Kidney epithelial cell (primary cell): ENCODE data around the gene AAMDC. TPM values are rescaled to one million over a fixed set of nuclear protein-coding genes. Genes with fewer than 3 reads are reported as not detected.
"Not testable (repeated sequence)": the region's sequence is repeated elsewhere in the genome, so short reads cannot be mapped to it uniquely, and the experiment has no call there.

Source experiments
- DNase-seq: peaks from one replicate; pipeline ENCODE4 v3.0.0-alpha.2; 2010; ENCODE audit warnings: low read depth
- H3K27me3 ChIP-seq: 2 replicates; pipeline ENCODE4 v1.6.0; 2011; ENCODE audit warnings: low read length; ENCODE audit not compliant: control insufficient read depth, insufficient read depth
- H3K36me3 ChIP-seq: 2 replicates; pipeline ENCODE4 v1.5.1; 2011; ENCODE audit warnings: low read length; ENCODE audit not compliant: control insufficient read depth, insufficient read depth
- H3K4me3 ChIP-seq: 2 replicates; pipeline ENCODE4 v1.5.1; 2011; ENCODE audit warnings: low read depth, mild to moderate bottlenecking, control low read depth, low read length
- CTCF ChIP-seq: IDR thresholded peaks from 2 replicates; pipeline ENCODE4 v1.5.1; 2011; ENCODE audit warnings: mild to moderate bottlenecking, moderate library complexity, low read length, control low read depth, inconsistent platforms; ENCODE audit not compliant: insufficient read depth, poor library complexity, severe bottlenecking
- total RNA-seq: library from RNA; depleted of rRNA; stranded (reverse); fragments of >200 nt; gene quantifications from 2 replicates; pipeline ENCODE4 v1.2.3, GENCODE V29; 2015

Gene AAMDC
- total RNA-seq, 1 donor from 2014 or later = 12.4 TPM

- DNase-seq = no peak
- Histone ChIP-seq H3K27me3 (no peaks in the 10 kb centered on the region), H3K4me3 (no peak overlapping the region), H3K36me3 (no peaks in the 10 kb centered on the region)
- no peak for TF ChIP-seq CTCF
Measured at GRCh38 chr11:77854838-77855237, 33.9 kb downstream of the AAMDC start.

- not testable (repeated sequence) for H3K4me3 ChIP-seq, H3K27me3 ChIP-seq, H3K36me3 ChIP-seq, DNase-seq
Measured at GRCh38 chr11:77857906-77858457, 37.0 kb downstream of the AAMDC start.

GRCh38 chr11:77861444-77861843 lies 40.5 kb downstream of the AAMDC start:
- not testable (repeated sequence) for H3K27me3 ChIP-seq, DNase-seq, H3K36me3 ChIP-seq, H3K4me3 ChIP-seq

- H3K4me3 ChIP-seq = no peak overlapping the region
Measured at GRCh38 chr11:77865805-77866204, 44.9 kb downstream of the AAMDC start.

GRCh38 chr11:77866336-77866735 lies 45.4 kb downstream of the AAMDC start:
- no peak for TF ChIP-seq CTCF
- H3K4me3 ChIP-seq = no peak overlapping the region
- DNase-seq = no peak

More at GRCh38 chr11:77865805-77866204, 44.9 kb downstream of the AAMDC start:
- no peak for TF ChIP-seq CTCF
- Histone ChIP-seq H3K27me3 (no peaks in the 10 kb centered on the region), H3K36me3 (peaks cover 1% of the 10 kb centered on the region)
- no peak for DNase-seq

GRCh38 chr11:77868744-77869143 lies 47.8 kb downstream of the AAMDC start:
- H3K36me3 ChIP-seq = peaks cover 1% of the 10 kb centered on the region
- H3K27me3 ChIP-seq = no peaks in the 10 kb centered on the region
- no peak overlapping the region for H3K4me3 ChIP-seq
- DNase-seq = no peak
- no peak for TF ChIP-seq CTCF

More at GRCh38 chr11:77866336-77866735, 45.4 kb downstream of the AAMDC start:
- Histone ChIP-seq H3K27me3 (no peaks in the 10 kb centered on the region), H3K36me3 (peaks cover 1% of the 10 kb centered on the region)

- no peaks in the 10 kb centered on the region for H3K27me3 ChIP-seq
- no peak overlapping the region for H3K4me3 ChIP-seq
- TF ChIP-seq CTCF = no peak
- H3K36me3 ChIP-seq = peaks cover 1% of the 10 kb centered on the region
- no peak for DNase-seq
Measured at GRCh38 chr11:77871855-77872254, 50.9 kb downstream of the AAMDC start.
